IMR-90 (cell line): Measurements from ENCODE around the gene ANLN. TPM values are rescaled to one million over a fixed set of nuclear protein-coding genes. Genes with fewer than 3 reads are reported as not detected.

Source experiments
- ATAC-seq: fragments of 200-7000 bp; cut with Tn5 transposase; 2 replicates; pipeline ENCODE4 v1.9.1; 2020; ENCODE audit warnings: low read depth, mild to moderate bottlenecking, moderate library complexity
- BruUV-seq: library from RNA; stranded (reverse); fragments of 400-500 nt; replicated peaks from 2 replicates; lab custom pipeline; 2021; lab: Mats Ljungman, UMichigan
- CTCF ChIA-PET: fragments of 300-600 bp; formaldehyde crosslinking; extraction: SDS; loops from one replicate; lab custom pipeline; 2021; ENCODE audit warnings: antibody characterized with exemption; lab: Yijun Ruan, JAX
- POLR2A ChIA-PET: fragments of 300-600 bp; sonication (Branson Sonifier 250); formaldehyde crosslinking; loops from one replicate; lab custom pipeline; 2022; ENCODE audit warnings: antibody characterized with exemption; ENCODE audit not compliant: unreplicated experiment; lab: Charles Lee
- DNase-seq: peaks from one replicate; pipeline ENCODE4 v3.0.0; 2013
- H2AFZ ChIP-seq: replicated peaks from 2 replicates; pipeline ENCODE3; 2013; ENCODE audit warnings: low read length, mild to moderate bottlenecking; ENCODE audit not compliant: poor library complexity
- H2AK5ac ChIP-seq: 2 replicates; pipeline ENCODE4 v1.6.1; 2013; ENCODE audit warnings: low read depth, low read length, inconsistent platforms
- H2AK9ac ChIP-seq: replicated peaks from 2 replicates; pipeline ENCODE3; 2013; ENCODE audit warnings: mild to moderate bottlenecking, low read depth, low read length, moderate library complexity; ENCODE audit not compliant: poor library complexity
- H2BK120ac ChIP-seq: 2 replicates; pipeline ENCODE4 v1.6.1; 2013; ENCODE audit warnings: low read depth, low read length, inconsistent platforms
- H2BK15ac ChIP-seq: 3 replicates; pipeline ENCODE4 v1.6.1; 2013; ENCODE audit warnings: low read depth, low read length, inconsistent platforms
- H2BK20ac ChIP-seq: 2 replicates; pipeline ENCODE4 v1.6.1; 2013; ENCODE audit warnings: low read depth, mild to moderate bottlenecking, inconsistent platforms, low read length, moderate library complexity
- H2BK5ac ChIP-seq: 2 replicates; pipeline ENCODE4 v1.6.1; 2013; ENCODE audit warnings: mild to moderate bottlenecking, low read depth, low read length, inconsistent platforms; ENCODE audit not compliant: poor library complexity, severe bottlenecking
- H3K14ac ChIP-seq: replicated peaks from 2 replicates; pipeline ENCODE4 v1.6.1; 2013; ENCODE audit warnings: low read depth, low read length, inconsistent platforms
- H3K18ac ChIP-seq: 2 replicates; pipeline ENCODE4 v1.6.1; 2013; ENCODE audit warnings: low read depth, low read length, control low read depth
- H3K23ac ChIP-seq: 2 replicates; pipeline ENCODE4 v1.6.1; 2013; ENCODE audit warnings: low read depth, low read length, inconsistent platforms
- H3K27ac ChIP-seq: 2 replicates; pipeline ENCODE4 v1.5.1; 2013; ENCODE audit warnings: mild to moderate bottlenecking, control low read depth, low read length; ENCODE audit not compliant: insufficient read depth
- H3K27me3 ChIP-seq: 2 replicates; pipeline ENCODE4 v1.6.1; 2013; ENCODE audit warnings: low read length; ENCODE audit not compliant: control insufficient read depth, insufficient read depth
- H3K36me3 ChIP-seq: 2 replicates; pipeline ENCODE4 v1.6.1; 2013; ENCODE audit warnings: low read length, mixed read lengths; ENCODE audit not compliant: control insufficient read depth, insufficient read depth
- H3K4ac ChIP-seq: 2 replicates; pipeline ENCODE4 v1.6.1; 2013; ENCODE audit warnings: low read depth, low read length, inconsistent platforms
- H3K4me1 ChIP-seq: 2 replicates; pipeline ENCODE4 v1.6.1; 2013; ENCODE audit warnings: low read length, mixed read lengths; ENCODE audit not compliant: control insufficient read depth, insufficient read depth
- H3K4me2 ChIP-seq: 2 replicates; pipeline ENCODE4 v1.6.1; 2013; ENCODE audit warnings: low read depth, mild to moderate bottlenecking, control low read depth, low read length, moderate library complexity
- H3K4me3 ChIP-seq: 2 replicates; pipeline ENCODE4 v1.5.1; 2013; ENCODE audit warnings: low read depth, mild to moderate bottlenecking, control low read depth, low read length, moderate library complexity; ENCODE audit not compliant: insufficient read depth
- H3K56ac ChIP-seq: 2 replicates; pipeline ENCODE4 v1.6.1; 2013; ENCODE audit warnings: low read length, inconsistent platforms; ENCODE audit not compliant: insufficient read depth; ENCODE audit errors: extremely low read depth
- H3K79me1 ChIP-seq, 2 experiments: 2 replicates each; pipeline ENCODE4 v1.6.1; 2013; ENCODE audit warnings: low read length in 2 of 2, inconsistent platforms in 1 of 2, low read depth in 1 of 2
- H3K9ac ChIP-seq: 2 replicates; pipeline ENCODE4 v1.6.1; 2013; ENCODE audit warnings: low read depth, low read length, control low read depth
- H3K9me1 ChIP-seq: 2 replicates; pipeline ENCODE4 v1.6.1; 2013; ENCODE audit warnings: low read length, inconsistent platforms; ENCODE audit not compliant: insufficient read depth
- H3K9me3 ChIP-seq: 2 replicates; pipeline ENCODE4 v1.6.1; 2013; ENCODE audit warnings: low read length; ENCODE audit not compliant: control insufficient read depth, insufficient read depth
- H4K20me1 ChIP-seq: 2 replicates; pipeline ENCODE4 v1.6.1; 2013; ENCODE audit warnings: low read length, inconsistent platforms; ENCODE audit not compliant: insufficient read depth
- H4K5ac ChIP-seq: 2 replicates; pipeline ENCODE4 v1.6.1; 2013; ENCODE audit warnings: mild to moderate bottlenecking, low read depth, low read length, control low read depth
- H4K8ac ChIP-seq, 2 experiments: 2 replicates each; pipeline ENCODE4 v1.6.1; 2013; ENCODE audit warnings: low read depth in 2 of 2, low read length in 2 of 2, control low read depth in 1 of 2, inconsistent platforms in 1 of 2
- H4K91ac ChIP-seq: 2 replicates; pipeline ENCODE4 v1.6.1; 2013; ENCODE audit warnings: low read depth, low read length, inconsistent platforms; ENCODE audit not compliant: insufficient read depth
- ELK1 ChIP-seq: fragments of 150-350 bp; IDR thresholded peaks from 2 replicates; pipeline ENCODE4 v1.6.1; 2016; ENCODE audit warnings: low read depth, mild to moderate bottlenecking, low read length, moderate library complexity, borderline replicate concordance
- SMC3 ChIP-seq: fragments of 150-350 bp; IDR thresholded peaks from 2 replicates; pipeline ENCODE4 v1.6.1; 2016; ENCODE audit warnings: low read depth, mild to moderate bottlenecking, antibody characterized with exemption, low read length, moderate library complexity
- WGBS, 2 experiments: methylation state at CpG; one replicate each; pipeline versions ENCODE4 v1.1.5 to v1.1.7; 2013; ENCODE audit warnings: missing lambda C conversion rate in 2 of 2; ENCODE audit not compliant: insufficient read length in 1 of 2; ENCODE audit errors: extremely low coverage in 2 of 2; 5-methylcytosine and 5-hydroxymethylcytosine counted together
- dilution Hi-C: fragments of 300-500 bp; cut with HindIII; formaldehyde crosslinking; loops from one replicate; pipeline ENCODE4 v1.14.3; 2018; ENCODE audit warnings: low sequenced_read_pairs; ENCODE audit not compliant: unreplicated experiment
- in situ Hi-C: fragments of 300-500 bp; cut with MboI; formaldehyde crosslinking; loops from 3 replicates; pipeline ENCODE4 v1.14.3; 2019; ENCODE audit warnings: low sequenced_read_pairs, inconsistent platforms, mixed read lengths
- intact Hi-C: fragments of 100-400 bp; cut with micrococcal nuclease; formaldehyde crosslinking; loops from 2 replicates; pipeline ENCODE4 v1.10.0; 2022
- polyA plus RNA-seq, 3 experiments: library from polyadenylated mRNA; depleted of rRNA; stranded (reverse); fragments of >200 nt; gene quantifications; 2 replicates each; pipeline ENCODE4 v1.2.3, GENCODE V29; 2012; ENCODE audit warnings: low replicate concordance in 1 of 3
- total RNA-seq: library from RNA; depleted of rRNA; stranded (reverse); fragments of >200 nt; gene quantifications from 2 replicates; pipeline ENCODE4 v1.2.3, GENCODE V29; 2012; rRNA removed

ANLN gene
- total and polyA plus RNA-seq, 2 of the 4 experiments (the other 2 are of a cell fraction), result 60.5 to 276 TPM

GRCh38 chr7:36497775-36498174 is 108.1 kb downstream of the ANLN start:
- Histone ChIP-seq H3K9me1 (no peaks in the 10 kb centered on the region), H3K14ac (no peak overlapping the region), H4K91ac (no peak overlapping the region), H3K18ac (no peak overlapping the region), H3K23ac (no peak overlapping the region), H4K5ac (no peak overlapping the region), H3K56ac (no peak overlapping the region), H3K9ac (no peak overlapping the region), H4K20me1 (no peaks in the 10 kb centered on the region), H4K8ac (no peak overlapping the region), H2BK20ac (no peak overlapping the region), H3K4me3 (no peak overlapping the region), H3K79me1 (no peaks in the 10 kb centered on the region), H3K27me3 (peaks cover 9% of the 10 kb centered on the region), H2AK5ac (no peak overlapping the region), H2BK120ac (no peak overlapping the region), H2BK5ac (no peak overlapping the region), H2AFZ (no peak overlapping the region), H3K4me1 (no peaks in the 10 kb centered on the region; the same call in 1 of the 2 replicates), H2AK9ac (no peak overlapping the region), H3K4ac (no peak overlapping the region), H3K36me3 (no peaks in the 10 kb centered on the region), H3K27ac (no peak overlapping the region), H2BK15ac (no peak overlapping the region), H3K4me2 (no peak overlapping the region), H3K9me3 (no peaks in the 10 kb centered on the region)
- no CpG with 5 or more reads among the region's 4 CpGs for WGBS, 2 experiments
- ChIA-PET POLR2A (no interaction called here), CTCF (interaction anchor here (1.5 kb wide), 2 partner anchors 10 to 174 kb away, joined by 3 to 4 read pairs; no protein-coding TSS in a partner anchor)
- no TSS peak for BruUV-seq
- dilution Hi-C loops (no loop called here), intact Hi-C loops (no loop called here), in situ Hi-C loops (loop anchor here (25.0 kb wide), 1 partner anchor 465 kb away; no protein-coding TSS in a partner anchor)
- no peak; the same call in 1 of the 2 replicates for ATAC-seq
- TF ChIP-seq SMC3 (no peak), ELK1 (no peak)
- DNase-seq, result no peak

Other genes starting within 250 kb of the ANLN start
- gene EEPD1, start 236.6 kb upstream of the ANLN start, total RNA-seq, result 7.3 and 8.1 TPM in 2 replicates
- gene EEPD1, start 236.6 kb upstream of the ANLN start, polyA plus RNA-seq (2012; rRNA removed), result 13.9 and 15.2 TPM in 2 replicates